Astrocyte of the spinal cord (primary cell): Measurements from ENCODE around the gene TMCO6.
A peak's percentile ranks its signal among the peaks of the same experiment; 100 is the strongest.
"Not testable (repeated sequence)": the region's sequence is repeated elsewhere in the genome, so short reads cannot be mapped to it uniquely, and the experiment has no call there.

Source experiments
- DNase-seq: peaks from one replicate; pipeline ENCODE4 v3.0.0; 2011; ENCODE audit warnings: low read depth, low spot score
- H3K4me3 ChIP-seq: 2 replicates; pipeline ENCODE4 v1.5.1; 2011; ENCODE audit warnings: low read depth, mild to moderate bottlenecking, low read length, moderate library complexity
- CTCF ChIP-seq: IDR thresholded peaks from 2 replicates; pipeline ENCODE4 v1.5.1; 2012; ENCODE audit warnings: low read depth, mild to moderate bottlenecking, low read length, inconsistent platforms
- in situ Hi-C: cut with HindIII; loops from 2 replicates; pipeline ENCODE4 v1.10.0; 2017; ENCODE audit warnings: low sequenced_read_pairs

Gene TMCO6

GRCh38 chr5:140647042-140647419 is 7.8 kb downstream of the TMCO6 start:
- no peak for TF ChIP-seq CTCF
- in situ Hi-C loops, result no loop called here
- DNase-seq, result no peak
- peak overlapping the region; percentile 84 for H3K4me3 ChIP-seq

- TF ChIP-seq CTCF, result no peak
- in situ Hi-C loops, result no loop called here
- DNase-seq, result no peak
- no peak overlapping the region for H3K4me3 ChIP-seq
Measured at GRCh38 chr5:140658870-140659269, 19.6 kb downstream of the TMCO6 start.

- DNase-seq, H3K4me3 ChIP-seq, in situ Hi-C loops: not testable (repeated sequence)
Measured at GRCh38 chr5:140660371-140660770, 21.1 kb downstream of the TMCO6 start.

GRCh38 chr5:140664030-140664358 is 24.7 kb downstream of the TMCO6 start:
- H3K4me3 ChIP-seq, result peak overlapping the region; percentile 89
- no peak for TF ChIP-seq CTCF
- no peak for DNase-seq
- in situ Hi-C loops, result no loop called here

GRCh38 chr5:140664359-140665119 is 25.3 kb downstream of the TMCO6 start, which contains the start of gene WDR55:
WDR55 (plus strand) TSS chr5:140664904; CDS start chr5:140664913, 9 bp downstream.
- TF ChIP-seq CTCF, result no peak
- in situ Hi-C loops, result no loop called here
- H3K4me3 ChIP-seq, result peak within 1 kb of the TSS; percentile 89
- DNase-seq, result peak; percentile 92

- H3K4me3 ChIP-seq, in situ Hi-C loops, DNase-seq: not testable (repeated sequence)
Measured at GRCh38 chr5:140671035-140671434, 31.8 kb downstream of the TMCO6 start.

- TF ChIP-seq CTCF, result no peak
- in situ Hi-C loops, result no loop called here
- no peak overlapping the region for H3K4me3 ChIP-seq
- DNase-seq, result no peak
Measured at GRCh38 chr5:140671472-140672125, 32.3 kb downstream of the TMCO6 start.
